ENCODE measurements around the gene MFSD11.
"Not testable (repeated sequence)": the region's sequence is repeated elsewhere in the genome, so short reads cannot be mapped to it uniquely, and the experiment has no call there.

Gene MFSD11

DNA sequence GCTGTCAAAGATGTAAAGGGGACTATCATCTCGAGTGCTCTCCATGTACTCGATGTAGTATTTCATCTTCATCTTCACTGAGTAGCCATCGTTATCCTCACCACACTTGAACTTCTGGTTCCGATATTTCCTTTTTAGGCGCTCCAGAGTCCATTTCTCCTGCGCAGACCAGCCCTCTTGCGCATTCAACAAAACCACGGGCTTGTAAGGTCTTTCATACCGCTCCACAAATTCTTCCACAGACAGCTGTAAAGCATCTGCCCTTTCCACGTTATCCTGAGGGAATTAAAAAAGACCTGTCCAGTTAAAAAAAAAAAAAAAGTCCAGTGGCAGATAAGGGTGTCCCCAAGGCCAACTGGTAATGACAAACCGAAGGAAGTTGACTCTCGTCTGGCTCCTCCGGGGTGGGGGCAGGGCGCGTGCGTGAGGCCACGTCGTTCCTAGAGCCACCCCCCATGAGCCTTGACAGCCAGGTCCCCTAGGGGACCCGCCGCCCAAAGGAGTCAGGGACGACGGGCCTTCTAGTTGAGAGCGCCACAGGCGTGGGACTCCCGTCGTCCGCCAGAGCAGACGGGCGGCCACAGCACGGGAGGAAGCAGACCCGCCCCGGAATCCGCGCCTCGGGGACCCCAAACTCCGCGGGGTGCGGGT is 12.2 kb upstream of the MFSD11 start:
- peaks cover 70 to 82% (median 76%) of the 10 kb centered on the region in 10 experiments for H3K4me1 ChIP-seq
- H3K27ac ChIP-seq: peak overlapping the region; percentile 84 to 99 (median 97)
- peak overlapping the region; percentile 87 to 99 (median 94) for H3K4me2 ChIP-seq
- H3K9me3 ChIP-seq (replicated peaks in 1 of 11): no peaks in the 10 kb centered on the region
- H3K9ac ChIP-seq: peak overlapping the region; percentile 86 to 99 (median 96)
- no peaks in the 10 kb centered on the region for H3K27me3 ChIP-seq
- no peak for TF ChIP-seq Cebpa-rat (IDR thresholded peaks at IDR 0.05)
- peak overlapping the region; percentile 79 to 99 (median 88) for H3K4me3 ChIP-seq
- peaks cover 47 to 63% (median 59%) of the 10 kb centered on the region in 11 experiments for H3K36me3 ChIP-seq
- H4K20me1 ChIP-seq: peaks cover 24 to 91% (median 71%) of the 10 kb centered on the region in 11 experiments; a peak in 19 of 22 replicates

DNA sequence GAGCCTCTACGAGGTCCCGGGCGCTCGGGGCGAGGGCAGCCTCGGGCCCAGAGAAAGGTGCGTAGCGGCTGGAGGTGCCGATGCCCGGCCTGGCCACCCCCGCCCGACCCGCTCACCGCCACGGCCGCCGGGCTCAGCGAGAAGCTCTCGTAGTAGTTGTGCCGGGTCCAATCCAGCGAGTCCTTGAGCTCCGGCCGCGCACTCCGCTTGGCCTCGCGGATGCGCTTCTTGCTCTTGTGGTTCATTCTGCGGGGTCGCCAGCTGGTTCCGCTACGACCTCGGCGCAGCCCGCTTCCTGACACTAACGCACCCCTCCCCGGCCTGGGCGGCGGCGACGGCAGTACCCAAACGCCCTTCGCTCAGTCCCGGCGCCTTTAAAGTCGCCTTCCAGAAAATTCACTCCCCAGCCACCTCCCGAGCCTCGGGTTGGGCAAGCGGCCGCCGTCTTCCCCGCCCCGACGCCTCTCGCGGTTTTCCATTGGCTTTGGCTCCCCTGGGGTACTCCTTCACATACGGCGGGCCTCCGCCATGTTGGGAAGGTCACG is 11.6 kb upstream of the MFSD11 start, which contains the start of gene JMJD6:
Gene JMJD6 (minus strand): TSS at position 376 of the 545 bp plus-strand sequence. CDS start 131 bp downstream, at position 245.
- TF ChIP-seq Cebpa-rat (IDR thresholded peaks at IDR 0.05): no peak

GRCh38 chr17:76726776-76727718 is 10.9 kb upstream of the MFSD11 start, which contains the start of gene METTL23:
METTL23 (plus strand) TSS chr17:76726839; CDS start chr17:76729711, 2,872 bp downstream.
- peak within 1 kb of the TSS; percentile 86 to 99 (median 96) for H3K9ac ChIP-seq
- peak within 1 kb of the TSS; percentile 79 to 99 (median 88) for H3K4me3 ChIP-seq
- peaks cover 70 to 81% (median 75%) of the 10 kb centered on the region in 10 experiments for H3K4me1 ChIP-seq
- H3K27ac ChIP-seq: peak within 1 kb of the TSS; percentile 84 to 99 (median 97)
- H3K36me3 ChIP-seq: peaks cover 45 to 62% (median 57%) of the 10 kb centered on the region in 11 experiments
- peaks cover 35 to 91% (median 71%) of the 10 kb centered on the region in 11 experiments; a peak in 21 of 22 replicates for H4K20me1 ChIP-seq
- no peaks in the 10 kb centered on the region for H3K27me3 ChIP-seq
- no peak for TF ChIP-seq Cebpa-rat (IDR thresholded peaks at IDR 0.05)
- no peaks in the 10 kb centered on the region for H3K9me3 ChIP-seq (replicated peaks in 1 of 11)
- peak within 1 kb of the TSS; percentile 87 to 99 (median 95) for H3K4me2 ChIP-seq

More for the DNA sequence above, 11.6 kb upstream of the MFSD11 start, which contains the start of gene JMJD6:
- H3K4me2 ChIP-seq: peak within 1 kb of the TSS; percentile 87 to 99 (median 95)
- H3K36me3 ChIP-seq: peaks cover 45 to 62% (median 57%) of the 10 kb centered on the region in 11 experiments
- peaks cover 70 to 81% (median 75%) of the 10 kb centered on the region in 10 experiments for H3K4me1 ChIP-seq
- H3K27ac ChIP-seq: peak within 1 kb of the TSS; percentile 84 to 99 (median 97)
- peak within 1 kb of the TSS; percentile 86 to 99 (median 96) for H3K9ac ChIP-seq
- no peaks in the 10 kb centered on the region for H3K9me3 ChIP-seq (replicated peaks in 1 of 11)
- peaks cover 27 to 91% (median 71%) of the 10 kb centered on the region in 11 experiments; a peak in 20 of 22 replicates for H4K20me1 ChIP-seq
- peak within 1 kb of the TSS; percentile 79 to 99 (median 88) for H3K4me3 ChIP-seq
- H3K27me3 ChIP-seq: no peaks in the 10 kb centered on the region

- Histone ChIP-seq H3K36me3 (peaks cover 45 to 62% (median 57%) of the 10 kb centered on the region in 11 experiments), H3K27ac (peak overlapping the region; percentile 73 to 99 (median 97); a peak in 21 of 22 replicates), H3K4me1 (peaks cover 70 to 82% (median 78%) of the 10 kb centered on the region in 10 experiments), H3K27me3 (no peaks in the 10 kb centered on the region), H3K9ac (peak overlapping the region; percentile 86 to 99 (median 96)), H3K4me2 (peak overlapping the region; percentile 75 to 97 (median 92)), H3K4me3 (peak overlapping the region; percentile 79 to 99 (median 88)), H3K9me3 (replicated peaks in 1 of 11) (no peaks in the 10 kb centered on the region), H4K20me1 (peaks cover 40 to 91% (median 77%) of the 10 kb centered on the region in 11 experiments; a peak in 21 of 22 replicates)
- no peak for TF ChIP-seq Cebpa-rat (IDR thresholded peaks at IDR 0.05)
Measured at GRCh38 chr17:76727745-76728456, 10.0 kb upstream of the MFSD11 start.

- peaks cover 70 to 99% (median 88%) of the 10 kb centered on the region in 11 experiments; a peak in 21 of 22 replicates for H4K20me1 ChIP-seq
- peaks cover 63 to 69% (median 67%) of the 10 kb centered on the region in 10 experiments for H3K4me1 ChIP-seq
- H3K27me3 ChIP-seq; H3K9me3 ChIP-seq (replicated peaks in 1 of 11): not testable (repeated sequence)
- peak overlapping the region in 7 of 10 experiments; percentile 2 to 97 (median 95); a peak in 6 of 20 replicates for H3K4me3 ChIP-seq
- peak overlapping the region; percentile 75 to 97 (median 91) for H3K4me2 ChIP-seq
- peaks cover 54 to 77% (median 69%) of the 10 kb centered on the region in 11 experiments for H3K36me3 ChIP-seq
- peak overlapping the region in 9 of 11 experiments; percentile 4 to 97 (median 24); a peak in 9 of 22 replicates for H3K9ac ChIP-seq
- peak overlapping the region in 3 of 11 experiments; percentile 9 to 27 (median 23); a peak in 1 of 22 replicates for H3K27ac ChIP-seq
Measured at GRCh38 chr17:76731800-76732733, 5.9 kb upstream of the MFSD11 start.

DNA sequence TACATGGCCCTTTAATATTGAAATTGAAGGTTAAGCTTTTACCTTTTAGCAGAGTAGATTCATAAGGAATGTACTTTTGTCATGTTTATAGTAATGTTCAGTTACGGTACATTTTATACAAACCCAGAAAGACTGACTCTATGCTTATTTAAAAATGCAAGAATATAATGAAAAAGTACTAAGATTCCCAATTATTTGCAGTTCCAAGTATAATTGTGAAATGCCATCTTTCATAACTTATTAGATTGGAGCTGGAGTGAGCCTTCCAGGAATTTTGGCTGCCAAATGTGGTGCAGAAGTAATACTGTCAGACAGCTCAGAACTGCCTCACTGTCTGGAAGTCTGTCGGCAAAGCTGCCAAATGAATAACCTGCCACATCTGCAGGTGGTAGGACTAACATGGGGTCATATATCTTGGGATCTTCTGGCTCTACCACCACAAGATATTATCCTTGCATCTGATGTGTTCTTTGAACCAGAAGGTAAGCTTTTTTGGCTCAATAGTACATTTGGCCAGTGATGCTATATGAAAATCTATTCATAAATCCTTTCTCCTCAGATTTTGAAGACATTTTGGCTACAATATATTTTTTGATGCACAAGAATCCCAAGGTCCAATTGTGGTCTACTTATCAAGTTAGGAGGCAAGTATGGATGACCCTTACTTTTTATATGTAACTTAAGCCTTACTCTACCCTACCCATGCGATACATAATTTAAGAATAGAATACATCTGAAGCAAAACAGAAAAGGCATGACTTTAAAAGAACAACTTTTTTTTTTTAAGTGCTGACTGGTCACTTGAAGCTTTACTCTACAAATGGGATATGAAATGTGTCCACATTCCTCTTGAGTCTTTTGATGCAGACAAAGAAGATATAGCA is 4.9 kb upstream of the MFSD11 start:
- Histone ChIP-seq H3K4me1 (peaks cover 60 to 68% (median 62%) of the 10 kb centered on the region in 10 experiments), H3K27me3 (no peaks in the 10 kb centered on the region), H3K4me3 (peak overlapping the region in 9 of 10 experiments; percentile 90 to 99 (median 95); a peak in 18 of 20 replicates), H3K36me3 (peaks cover 54 to 77% (median 69%) of the 10 kb centered on the region in 11 experiments), H4K20me1 (peaks cover 64 to 91% (median 84%) of the 10 kb centered on the region in 11 experiments; a peak in 21 of 22 replicates), H3K9ac (peak overlapping the region; percentile 35 to 100 (median 99); a peak in 17 of 22 replicates), H3K4me2 (peak overlapping the region; percentile 75 to 97 (median 91)), H3K9me3 (replicated peaks in 1 of 11) (peaks cover 0 to 9% (median 0%) of the 10 kb centered on the region in 11 experiments; a peak in 3 of 22 replicates), H3K27ac (peak overlapping the region in 5 of 11 experiments; percentile 27 to 98 (median 96); a peak in 4 of 22 replicates)
- no peak for TF ChIP-seq Cebpa-rat (IDR thresholded peaks at IDR 0.05)

Data from BLaER1 treated with 17β-estradiol and CSF1 and Interleukin-3, amounts not matched to agents 10 nM and 100 nM (cell line).